Renal cortical epithelial cell (primary cell): ENCODE results near the gene PRPF8. TPM values are rescaled to one million over a fixed set of nuclear protein-coding genes. Genes with fewer than 3 reads are reported as not detected.

Experiments
- DNase-seq: peaks from one replicate; pipeline ENCODE4 v3.0.0-alpha.2; 2011; ENCODE audit warnings: low read depth
- total RNA-seq: library from RNA; depleted of rRNA; stranded (reverse); fragments of >200 nt; gene quantifications from 2 replicates; pipeline ENCODE4 v1.2.3, GENCODE V29; 2014

Gene PRPF8
- total RNA-seq, 1 donor from 2014 or later: 166 TPM

DNA sequence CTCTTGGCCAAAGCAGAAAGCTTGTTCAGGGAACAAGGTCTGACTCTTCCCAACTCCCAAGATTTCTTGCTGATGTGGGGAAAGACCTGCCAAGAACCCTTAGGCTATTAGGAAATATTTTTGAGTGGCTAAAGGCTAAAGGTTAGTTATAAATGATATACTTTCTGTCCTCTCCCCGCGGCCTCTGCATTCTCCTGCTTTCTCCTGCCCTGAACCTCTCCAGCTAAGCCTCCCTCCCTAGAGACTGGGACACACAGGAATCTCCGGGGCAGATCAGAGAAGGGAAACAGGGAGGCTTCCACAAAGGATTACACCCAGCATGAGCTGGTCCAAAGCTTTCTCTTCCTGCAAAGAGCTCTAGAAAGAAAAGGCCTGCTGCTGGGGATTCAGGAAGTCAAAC, 58.3 kb downstream of the PRPF8 start:
- DNase-seq: no peak

- no peak for DNase-seq
These were observed 59.1 kb downstream of the PRPF8 start for GRCh38 chr17:1625581-1625980.

DNA sequence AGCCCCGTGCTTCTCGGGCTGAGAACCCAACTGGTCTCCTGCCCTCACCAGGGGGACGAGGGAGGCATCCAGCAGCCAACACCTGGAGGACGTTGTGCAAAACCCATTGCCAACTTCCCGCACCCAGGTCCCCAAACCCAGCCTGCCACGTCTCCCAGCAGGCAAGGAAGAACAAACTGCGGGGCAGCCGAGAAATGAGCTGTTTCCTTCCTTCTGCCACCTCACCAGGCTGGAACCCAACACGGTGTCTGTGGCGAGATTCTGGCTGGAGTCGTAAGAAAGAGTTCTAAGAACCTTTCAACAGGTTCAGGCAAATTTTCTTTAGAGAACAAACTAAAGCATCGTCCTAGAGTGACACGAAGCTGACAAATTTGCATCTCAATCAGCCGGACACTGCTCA, 59.6 kb downstream of the PRPF8 start:
- no peak for DNase-seq

DNA sequence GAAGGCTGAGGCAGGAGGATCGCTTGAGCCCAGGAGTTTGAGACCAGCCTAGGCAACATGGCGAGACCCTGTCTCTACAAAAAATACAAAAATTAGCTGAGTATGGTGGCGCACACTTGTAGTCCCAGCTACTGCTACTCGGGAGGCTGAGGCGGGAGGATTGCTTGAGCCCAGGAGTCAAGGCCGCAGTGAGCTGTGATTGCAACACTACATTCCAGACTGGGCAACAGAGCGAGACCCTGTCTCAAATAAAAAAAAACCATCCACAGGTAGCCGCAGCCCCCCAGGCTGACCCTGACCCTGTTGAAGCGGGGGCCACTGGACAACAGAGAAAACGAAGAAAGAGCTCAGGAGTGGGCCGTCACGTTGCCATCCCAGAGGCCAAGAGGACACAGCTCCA, 60.0 kb downstream of the PRPF8 start:
- no peak for DNase-seq

- no peak for DNase-seq
These were observed 61.5 kb downstream of the PRPF8 start for GRCh38 chr17:1623057-1623630.

- DNase-seq: no peak
These were observed 63.3 kb downstream of the PRPF8 start for GRCh38 chr17:1621273-1621954.

DNA sequence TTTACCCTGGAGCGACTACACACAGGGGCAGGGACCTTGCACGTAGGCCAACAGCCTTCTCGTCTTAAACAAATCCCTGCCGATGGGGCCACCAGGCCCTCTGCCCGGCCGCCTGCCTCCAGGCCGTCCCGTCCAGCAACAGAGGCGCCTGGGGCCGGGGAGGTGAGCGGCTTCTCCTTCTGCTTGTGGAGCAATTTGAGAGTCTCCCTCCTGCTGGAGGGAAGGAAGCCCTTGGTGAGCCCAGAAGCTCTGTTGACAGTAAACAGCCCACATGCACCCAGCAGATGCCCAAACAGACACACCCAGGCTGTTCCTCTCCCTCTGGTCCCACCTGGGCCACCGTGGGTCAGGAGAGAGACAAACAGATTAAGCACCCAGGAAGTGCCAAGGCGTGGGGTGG, 64.2 kb downstream of the PRPF8 start:
- no peak for DNase-seq

DNA sequence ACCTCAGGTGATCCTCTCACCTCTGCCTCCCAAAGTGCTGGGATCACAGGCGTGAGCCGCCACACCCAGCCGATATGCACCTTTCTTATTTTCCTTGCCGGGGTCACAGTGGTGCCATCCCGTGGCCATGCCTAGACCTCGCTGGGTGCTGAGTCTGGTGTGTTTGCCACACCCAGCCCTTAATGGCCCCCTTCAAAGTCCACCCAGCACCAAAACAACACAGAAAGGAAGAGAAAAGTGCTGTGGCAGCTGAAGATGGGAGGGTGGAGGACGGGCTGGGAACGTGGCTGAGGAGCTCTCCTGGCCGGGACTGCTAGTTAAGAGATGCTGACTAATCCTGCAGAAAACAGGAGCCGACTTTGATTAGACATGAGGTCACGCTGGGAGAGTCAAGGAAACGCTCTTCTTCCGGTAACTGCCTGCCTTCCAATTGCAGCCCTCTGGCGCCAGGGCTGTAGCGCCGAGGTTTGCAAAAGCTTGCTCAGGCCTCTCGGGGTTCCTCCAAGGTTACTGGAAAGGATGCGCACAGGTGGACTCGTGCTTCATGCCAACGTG, 67.0 kb downstream of the PRPF8 start:
- DNase-seq: peak; percentile 83

GRCh38 chr17:1616101-1616500, 68.6 kb downstream of the PRPF8 start:
- DNase-seq: no peak

- no peak for DNase-seq
These were observed 72.3 kb downstream of the PRPF8 start for GRCh38 chr17:1612400-1612799.

GRCh38 chr17:1611715-1612114, 73.0 kb downstream of the PRPF8 start:
- DNase-seq: no peak

GRCh38 chr17:1608676-1609075, 76.0 kb downstream of the PRPF8 start:
- DNase-seq: no peak

DNA sequence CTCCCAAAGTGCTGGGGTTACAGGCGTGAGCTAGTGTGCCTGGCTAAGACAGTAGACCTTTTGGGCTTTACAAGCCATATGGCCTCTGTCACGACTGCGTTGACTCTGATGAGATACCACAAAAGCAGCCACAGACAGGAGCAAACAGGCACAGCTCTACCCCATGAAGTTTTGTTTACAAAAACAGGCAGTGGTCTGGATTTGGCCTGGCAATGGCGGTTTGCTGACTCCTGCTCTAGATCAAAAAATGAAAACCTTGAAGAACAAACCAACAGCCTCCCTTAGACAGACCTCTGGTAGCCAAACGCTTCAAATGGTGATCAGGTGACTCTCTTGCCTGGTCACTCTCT, 76.7 kb downstream of the PRPF8 start:
- DNase-seq: no peak

GRCh38 chr17:1606352-1606985, 78.2 kb downstream of the PRPF8 start:
- no peak for DNase-seq

DNA sequence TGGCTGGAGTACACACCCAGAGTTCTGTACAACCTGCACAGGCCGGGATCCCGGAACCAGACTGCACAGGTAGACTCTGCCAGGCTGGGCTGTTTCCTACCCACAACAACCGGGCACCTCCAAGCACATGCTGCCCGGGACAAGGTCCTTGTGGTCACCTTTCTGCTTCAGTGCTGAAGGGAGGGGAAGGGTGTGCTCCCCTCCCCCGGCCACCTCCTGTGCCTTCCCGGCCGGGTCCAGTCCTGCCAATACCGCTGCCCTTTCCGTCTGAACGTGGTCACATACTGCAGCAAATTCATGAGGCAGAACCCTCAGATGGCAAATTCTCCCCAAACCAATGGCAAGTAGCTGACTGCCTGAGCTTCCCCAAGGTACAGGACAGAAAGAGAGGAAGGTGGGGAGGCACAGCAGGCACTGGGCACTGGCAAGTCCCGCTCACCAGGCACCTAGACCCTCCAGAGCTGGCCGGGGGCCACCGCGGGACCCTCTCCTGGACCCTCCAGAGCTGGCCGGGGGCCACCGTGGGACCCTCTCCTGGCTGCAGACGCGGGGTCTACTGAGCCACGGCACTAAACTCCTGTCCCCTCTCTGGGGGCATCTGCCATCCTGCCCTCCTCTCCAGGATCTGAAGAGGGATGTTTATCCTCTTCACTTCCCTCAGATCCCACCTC, 78.9 kb downstream of the PRPF8 start:
- peak; percentile 53 for DNase-seq

- DNase-seq: no peak
These were observed 79.7 kb downstream of the PRPF8 start for GRCh38 chr17:1604831-1605528.

DNA sequence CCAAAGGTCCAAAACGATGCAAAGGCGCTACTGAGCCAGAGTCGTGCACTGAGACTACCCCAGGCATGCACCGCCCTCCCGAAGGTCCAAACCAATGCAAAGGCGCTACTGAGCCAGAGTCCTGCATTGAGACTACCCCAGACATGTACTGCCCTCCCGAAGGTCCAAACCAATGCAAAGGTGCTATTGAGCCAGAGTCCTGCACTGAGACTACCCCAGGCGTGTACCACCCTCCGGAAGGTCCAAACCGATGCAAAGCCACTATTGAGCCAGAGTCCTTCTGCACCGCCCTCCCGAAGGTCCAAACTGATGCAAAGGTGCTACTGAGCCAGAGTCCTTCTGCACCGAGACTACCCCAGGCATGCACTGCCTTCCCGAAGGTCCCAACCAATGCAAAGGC, 83.1 kb downstream of the PRPF8 start:
- no peak for DNase-seq

Other genes starting within 250 kb of the PRPF8 start
- 159 and 234 TPM in 2 replicates for gene CRK, start 228.6 kb downstream of the PRPF8 start, total RNA-seq
- 214 and 355 TPM in 2 replicates for gene MYO1C, start 192.2 kb downstream of the PRPF8 start, total RNA-seq
- gene INPP5K, start 168.3 kb downstream of the PRPF8 start, total RNA-seq: 26.5 and 42.2 TPM in 2 replicates
- gene PITPNA, start 122.1 kb downstream of the PRPF8 start, total RNA-seq: 12.2 and 28.3 TPM in 2 replicates
- 8.9 and 33.1 TPM in 2 replicates for gene SLC43A2, start 56.0 kb downstream of the PRPF8 start, total RNA-seq
- 0.55 and 1.6 TPM in 2 replicates for gene SCARF1, start 39.1 kb downstream of the PRPF8 start, total RNA-seq
- 4.9 and 19.8 TPM in 2 replicates for gene RILP, start 35.0 kb downstream of the PRPF8 start, total RNA-seq
- 6.6 and 7.5 TPM in 2 replicates for gene TLCD2, start 25.5 kb upstream of the PRPF8 start, total RNA-seq
- 29.2 and 42.6 TPM in 2 replicates for gene WDR81, start 39.8 kb upstream of the PRPF8 start, total RNA-seq
- 0.87 and 9.6 TPM in 2 replicates for gene SERPINF2, start 58.0 kb upstream of the PRPF8 start, total RNA-seq
- gene SERPINF1, start 77.2 kb upstream of the PRPF8 start, total RNA-seq: 0.70 and 4.9 TPM in 2 replicates
- gene SMYD4, start 145.0 kb upstream of the PRPF8 start, total RNA-seq: 10.1 and 12.1 TPM in 2 replicates
- 26.6 and 59.5 TPM in 2 replicates for gene RPA1, start 145.1 kb upstream of the PRPF8 start, total RNA-seq